HepG2 (cell line): ENCODE data around the gene MIA2. TPM values are rescaled to one million over a fixed set of nuclear protein-coding genes. Genes with fewer than 3 reads are reported as not detected.

Experiments
- AGO1 ChIP-seq: fragments of 200-400 bp; formaldehyde crosslinking; IDR thresholded peaks from 2 replicates; pipeline ENCODE4 v1.6.1; 2017; ENCODE audit warnings: mild to moderate bottlenecking, low read depth, low read length, moderate library complexity; ENCODE audit not compliant: poor library complexity, severe bottlenecking
- BORCS8-MEF2B ChIP-seq: sonication (generic); formaldehyde crosslinking; IDR thresholded peaks from 2 replicates; pipeline ENCODE4 v1.8.0; 2022; ENCODE audit warnings: mild to moderate bottlenecking, missing genetic modification reagents
- CHD4 ChIP-seq: fragments of 200-600 bp; sonication (generic); IDR thresholded peaks from 2 replicates; pipeline ENCODE4 v1.7.0; 2017; ENCODE audit warnings: mild to moderate bottlenecking, low read length, borderline replicate concordance
- CREB1 ChIP-seq, 2 experiments: fragments of 450-650 bp in 1 of 2; IDR thresholded peaks; 2 replicates each; pipeline ENCODE4 v1.6.1; 2016 to 2017; ENCODE audit warnings: control low read depth in 1 of 2, mild to moderate bottlenecking in 1 of 2, missing compliant biosample characterization in 1 of 2, missing genetic modification characterization in 1 of 2
- KMT2B ChIP-seq: IDR thresholded peaks from 2 replicates; pipeline ENCODE4 v1.6.1; 2016; ENCODE audit warnings: missing genetic modification reagents, missing compliant biosample characterization
- MEIS2 ChIP-seq: sonication (generic); formaldehyde crosslinking; IDR thresholded peaks from 2 replicates; pipeline ENCODE4 v1.9.0; 2021; ENCODE audit warnings: mild to moderate bottlenecking, missing genetic modification reagents
- NFKB2 ChIP-seq: sonication (generic); formaldehyde crosslinking; IDR thresholded peaks from 2 replicates; pipeline ENCODE4 v1.4.0; 2020; ENCODE audit warnings: missing genetic modification reagents, borderline replicate concordance
- NR1H2 ChIP-seq: sonication (generic); formaldehyde crosslinking; IDR thresholded peaks from 2 replicates; pipeline ENCODE4 v1.8.1; 2022; ENCODE audit warnings: low read depth, missing genetic modification reagents, borderline replicate concordance
- REST ChIP-seq, 2 experiments: IDR thresholded peaks; 2 replicates each; pipeline ENCODE4 v1.6.1; 2011 to 2012; ENCODE audit warnings: low read length in 2 of 2, borderline replicate concordance in 1 of 2, low read depth in 1 of 2, mild to moderate bottlenecking in 1 of 2, moderate library complexity in 1 of 2
- SAFB2 ChIP-seq: sonication (generic); formaldehyde crosslinking; IDR thresholded peaks from 2 replicates; pipeline ENCODE4 v1.5.1; 2020; ENCODE audit warnings: missing genetic modification reagents, low read depth, mild to moderate bottlenecking, borderline replicate concordance
- U2AF2 ChIP-seq: fragments of 200-400 bp; formaldehyde crosslinking; IDR thresholded peaks from 2 replicates; pipeline ENCODE4 v1.6.1; 2017; ENCODE audit warnings: low read depth, mild to moderate bottlenecking, low read length
- ZNF263 ChIP-seq: sonication (generic); formaldehyde crosslinking; IDR thresholded peaks from 2 replicates; pipeline ENCODE4 v1.4.0; 2020; ENCODE audit warnings: missing genetic modification reagents
- ZNF510 ChIP-seq: sonication (generic); formaldehyde crosslinking; IDR thresholded peaks from 2 replicates; pipeline ENCODE4 v1.4.0; 2020; ENCODE audit warnings: low read depth, mild to moderate bottlenecking, missing genetic modification reagents
- ZNF629 ChIP-seq: sonication (generic); formaldehyde crosslinking; conservative IDR thresholded peaks from 2 replicates; pipeline ENCODE4 v1.5.0; 2020; ENCODE audit warnings: missing genetic modification reagents
- ZNF7 ChIP-seq: IDR thresholded peaks from 2 replicates; pipeline ENCODE4 v1.6.1; 2016; ENCODE audit warnings: missing biosample characterization, missing genetic modification reagents
- ZNF724P ChIP-seq: sonication (generic); formaldehyde crosslinking; IDR thresholded peaks from 2 replicates; pipeline ENCODE4 v1.8.0; 2022; ENCODE audit warnings: missing genetic modification reagents, borderline replicate concordance
- ZSCAN30 ChIP-seq: sonication (generic); formaldehyde crosslinking; IDR thresholded peaks from 2 replicates; pipeline ENCODE4 v1.5.0; 2020; ENCODE audit warnings: mild to moderate bottlenecking, missing genetic modification reagents
- polyA plus RNA-seq, 8 experiments: library from polyadenylated mRNA; depleted of rRNA in 3 of 8; stranded (reverse) in 7 of 8; unstranded in 1 of 8; fragments of >200 nt; fragmentation: Illumina TruSeq in 4 of 8; extraction: Trizol in 4 of 8; gene quantifications; 2 replicates each; pipeline versions ENCODE4 v1.2.1 to v1.2.3, GENCODE V29; 2011 to 2016; ENCODE audit warnings: low read depth in 4 of 8, missing spikeins in 1 of 8, mixed read lengths in 1 of 8; ENCODE audit not compliant: insufficient read depth in 1 of 8
- total RNA-seq, 5 experiments: library from RNA; depleted of rRNA; stranded (reverse); fragments of >200 nt; fragmentation: Illumina TruSeq; extraction: Trizol; gene quantifications; 2 replicates each; pipeline ENCODE4 v1.2.3, GENCODE V29; 2016; ENCODE audit warnings: low read depth in 1 of 5
- TF ChIP-seq, protein P1 (sequence below): sonication (generic); formaldehyde crosslinking; IDR thresholded peaks from 2 replicates; pipeline ENCODE4 v1.8.1; 2023; ENCODE audit warnings: mild to moderate bottlenecking, missing genetic modification reagents
- TF ChIP-seq, protein P2 (sequence below): IDR thresholded peaks from 2 replicates; pipeline ENCODE4 v1.4.0; 2020; ENCODE audit warnings: mild to moderate bottlenecking, missing genetic modification reagents
- TF ChIP-seq, protein P3 (sequence below): IDR thresholded peaks from 2 replicates; pipeline ENCODE4 v1.6.1; 2016; ENCODE audit warnings: missing genetic modification reagents, missing compliant biosample characterization

The MIA2 gene
- total and polyA plus RNA-seq, 2 of the 13 experiments (the other 11 are each of a cell fraction or from before 2014, with no cell fraction given) = 134 to 158 TPM

GRCh38 chr14:39431416-39432178 is 197.9 kb downstream of the MIA2 start (continued):
- TF ChIP-seq MEIS2 = peak; percentile 38; the same call in 1 of the 2 replicates
- TF ChIP-seq CHD4 = no peak
- 0 out of 2 replicates have a peak, but pooled peaks have one; percentile 4 for TF ChIP-seq ZNF7 (CRISPR knock-in tag)
- peak; percentile 69 for TF ChIP-seq KMT2B (CRISPR knock-in tag)
- TF ChIP-seq, protein P1, sequence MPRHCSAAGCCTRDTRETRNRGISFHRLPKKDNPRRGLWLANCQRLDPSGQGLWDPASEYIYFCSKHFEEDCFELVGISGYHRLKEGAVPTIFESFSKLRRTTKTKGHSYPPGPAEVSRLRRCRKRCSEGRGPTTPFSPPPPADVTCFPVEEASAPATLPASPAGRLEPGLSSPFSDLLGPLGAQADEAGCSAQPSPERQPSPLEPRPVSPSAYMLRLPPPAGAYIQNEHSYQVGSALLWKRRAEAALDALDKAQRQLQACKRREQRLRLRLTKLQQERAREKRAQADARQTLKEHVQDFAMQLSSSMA (CRISPR knock-in tag) = no peak; the same call in 1 of the 2 replicates
- 0 out of 2 replicates have a peak, but pooled peaks have one; percentile 4 for TF ChIP-seq ZNF629 (CRISPR knock-in tag)
- TF ChIP-seq SAFB2 = no peak; the same call in 1 of the 2 replicates
- 0 out of 2 replicates have a peak, but pooled peaks have one; percentile 70 for TF ChIP-seq ZNF724P (CRISPR knock-in tag)
- peak; percentile 96 for TF ChIP-seq NR1H2 (CRISPR knock-in tag)
- no peak for TF ChIP-seq U2AF2
- TF ChIP-seq ZNF510 (CRISPR knock-in tag) = no peak
- TF ChIP-seq REST (IDR thresholded peaks at IDR 0.05; ENCODE audit: borderline replicate concordance in 1 of 2, low read depth in 1 of 2, low read length in 2 of 2) = peak in 1 of 2 experiments; percentile 25; a peak in 1 of 4 replicates
- TF ChIP-seq CREB1 (IDR thresholded peaks at IDR 0.05) = no peak
- TF ChIP-seq CREB1 (CRISPR knock-in tag; IDR thresholded peaks at IDR 0.05) = no peak
- TF ChIP-seq NFKB2 = peak; percentile 15
- TF ChIP-seq BORCS8-MEF2B (CRISPR knock-in tag) = peak; percentile 52
- TF ChIP-seq, protein P2, sequence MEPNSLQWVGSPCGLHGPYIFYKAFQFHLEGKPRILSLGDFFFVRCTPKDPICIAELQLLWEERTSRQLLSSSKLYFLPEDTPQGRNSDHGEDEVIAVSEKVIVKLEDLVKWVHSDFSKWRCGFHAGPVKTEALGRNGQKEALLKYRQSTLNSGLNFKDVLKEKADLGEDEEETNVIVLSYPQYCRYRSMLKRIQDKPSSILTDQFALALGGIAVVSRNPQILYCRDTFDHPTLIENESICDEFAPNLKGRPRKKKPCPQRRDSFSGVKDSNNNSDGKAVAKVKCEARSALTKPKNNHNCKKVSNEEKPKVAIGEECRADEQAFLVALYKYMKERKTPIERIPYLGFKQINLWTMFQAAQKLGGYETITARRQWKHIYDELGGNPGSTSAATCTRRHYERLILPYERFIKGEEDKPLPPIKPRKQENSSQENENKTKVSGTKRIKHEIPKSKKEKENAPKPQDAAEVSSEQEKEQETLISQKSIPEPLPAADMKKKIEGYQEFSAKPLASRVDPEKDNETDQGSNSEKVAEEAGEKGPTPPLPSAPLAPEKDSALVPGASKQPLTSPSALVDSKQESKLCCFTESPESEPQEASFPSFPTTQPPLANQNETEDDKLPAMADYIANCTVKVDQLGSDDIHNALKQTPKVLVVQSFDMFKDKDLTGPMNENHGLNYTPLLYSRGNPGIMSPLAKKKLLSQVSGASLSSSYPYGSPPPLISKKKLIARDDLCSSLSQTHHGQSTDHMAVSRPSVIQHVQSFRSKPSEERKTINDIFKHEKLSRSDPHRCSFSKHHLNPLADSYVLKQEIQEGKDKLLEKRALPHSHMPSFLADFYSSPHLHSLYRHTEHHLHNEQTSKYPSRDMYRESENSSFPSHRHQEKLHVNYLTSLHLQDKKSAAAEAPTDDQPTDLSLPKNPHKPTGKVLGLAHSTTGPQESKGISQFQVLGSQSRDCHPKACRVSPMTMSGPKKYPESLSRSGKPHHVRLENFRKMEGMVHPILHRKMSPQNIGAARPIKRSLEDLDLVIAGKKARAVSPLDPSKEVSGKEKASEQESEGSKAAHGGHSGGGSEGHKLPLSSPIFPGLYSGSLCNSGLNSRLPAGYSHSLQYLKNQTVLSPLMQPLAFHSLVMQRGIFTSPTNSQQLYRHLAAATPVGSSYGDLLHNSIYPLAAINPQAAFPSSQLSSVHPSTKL (CRISPR knock-in tag) = 0 out of 2 replicates have a peak, but pooled peaks have one; percentile 46
- peak; percentile 71 for TF ChIP-seq AGO1
- peak; percentile 60 for TF ChIP-seq ZNF263 (CRISPR knock-in tag)
- no peak for TF ChIP-seq ZSCAN30
- TF ChIP-seq, protein P3, sequence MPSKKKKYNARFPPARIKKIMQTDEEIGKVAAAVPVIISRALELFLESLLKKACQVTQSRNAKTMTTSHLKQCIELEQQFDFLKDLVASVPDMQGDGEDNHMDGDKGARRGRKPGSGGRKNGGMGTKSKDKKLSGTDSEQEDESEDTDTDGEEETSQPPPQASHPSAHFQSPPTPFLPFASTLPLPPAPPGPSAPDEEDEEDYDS (CRISPR knock-in tag) = peak; percentile 18; the same call in 1 of the 2 replicates
